HCT116 (cell line): Measurements from ENCODE around the gene ERN1. TPM values are rescaled to one million over a fixed set of nuclear protein-coding genes. Genes with fewer than 3 reads are reported as not detected.

Source experiments
- ATAC-seq: fragments of 200-7000 bp; cut with Tn5 transposase; 2 replicates; pipeline ENCODE4 v1.9.1; 2020; ENCODE audit warnings: mild to moderate bottlenecking, moderate library complexity
- BruUV-seq: library from RNA; stranded (reverse); fragments of 400-500 nt; replicated peaks from 2 replicates; lab custom pipeline; 2021; lab: Mats Ljungman, UMichigan
- CTCF ChIA-PET: fragments of 300-600 bp; sonication (Branson Sonifier 250); formaldehyde crosslinking; loops from one replicate; lab custom pipeline; 2021; ENCODE audit warnings: antibody characterized with exemption; lab: Charles Lee
- POLR2A ChIA-PET: fragments of 300-600, 350-600 bp; sonication (Branson Sonifier 250); formaldehyde crosslinking; loops from one replicate; lab custom pipeline; 2021; ENCODE audit warnings: antibody characterized with exemption; lab: Charles Lee
- RAD21 ChIA-PET, 2 experiments: fragments of 300-600 bp; sonication (Branson Sonifier 250); formaldehyde crosslinking; loops; one replicate each; lab custom pipeline; 2023; ENCODE audit warnings: low total read pairs in 2 of 2; ENCODE audit not compliant: uncharacterized antibody in 2 of 2, unreplicated experiment in 2 of 2, low non-redundant PET in 1 of 2; lab: Charles Lee
- DNase-seq: peaks from one replicate; pipeline ENCODE4 v3.0.0-alpha.2; 2010; ENCODE audit warnings: low read depth, low spot score
- H2AFZ ChIP-seq: fragments of 200-600 bp; shearing (Covaris generic), sonication (generic); 2 replicates; pipeline ENCODE4 v1.6.1; 2017; ENCODE audit warnings: low read depth, mixed run types, mixed read lengths, antibody characterized with exemption, low read length; ENCODE audit not compliant: poor library complexity, severe bottlenecking
- H3K27ac ChIP-seq: 2 replicates; pipeline ENCODE4 v1.5.1; 2012; ENCODE audit warnings: low read depth, low read length
- H3K27me3 ChIP-seq: fragments of 200-600 bp; sonication (generic); 2 replicates; pipeline ENCODE4 v1.6.1; 2016; ENCODE audit warnings: mixed run types, low read length, mixed read lengths; ENCODE audit not compliant: insufficient read depth
- H3K36me3 ChIP-seq, 2 experiments: fragments of 200-500 bp in 1 of 2; fragments of 200-600 bp in 1 of 2; sonication (Bioruptor generic) in 1 of 2; sonication (generic) in 1 of 2; 2 replicates each; pipeline versions ENCODE4 v1.5.1 to v1.6.1; 2014 to 2016; ENCODE audit warnings: low read length in 2 of 2, inconsistent platforms in 1 of 2, mixed read lengths in 1 of 2, mixed run types in 1 of 2; ENCODE audit not compliant: insufficient read depth in 2 of 2, control insufficient read depth in 1 of 2
- H3K4me1 ChIP-seq, 2 experiments: fragments of 200-600 bp in 1 of 2; sonication (generic) in 1 of 2; 2 replicates each; pipeline versions ENCODE4 v1.5.1 to v1.6.1; 2012 to 2017; ENCODE audit warnings: low read length in 2 of 2, inconsistent platforms in 1 of 2, mild to moderate bottlenecking in 1 of 2, mixed read lengths in 1 of 2, mixed run types in 1 of 2, moderate library complexity in 1 of 2; ENCODE audit not compliant: insufficient read depth in 2 of 2, control insufficient read depth in 1 of 2
- H3K4me2 ChIP-seq: fragments of 200-600 bp; sonication (generic); 2 replicates; pipeline ENCODE4 v1.6.1; 2017; ENCODE audit warnings: mixed run types, low read length, mixed read lengths
- H3K4me3 ChIP-seq, 2 experiments: fragments of 200-600 bp in 1 of 2; sonication (generic) in 1 of 2; replicated peaks in 1 of 2; 2 replicates each; pipeline ENCODE4 v1.5.1; 2011 to 2016; ENCODE audit warnings: low read length in 2 of 2, control low read depth in 1 of 2, low read depth in 1 of 2, mild to moderate bottlenecking in 1 of 2, mixed read lengths in 1 of 2, mixed run types in 1 of 2
- H3K79me2 ChIP-seq: fragments of 200-600 bp; sonication (generic); 2 replicates; pipeline ENCODE4 v1.6.1; 2017; ENCODE audit warnings: mild to moderate bottlenecking, mixed run types, low read length, moderate library complexity, mixed read lengths; ENCODE audit not compliant: insufficient read depth
- H3K9ac ChIP-seq: fragments of 200-600 bp; sonication (generic); 2 replicates; pipeline ENCODE4 v1.6.1; 2016; ENCODE audit warnings: low read length, mixed read lengths
- H3K9me2 ChIP-seq: fragments of 200-600 bp; sonication (generic), shearing (Covaris generic); 2 replicates; pipeline ENCODE4 v1.6.1; 2017; ENCODE audit warnings: mixed run types, mild to moderate bottlenecking, moderate library complexity; ENCODE audit not compliant: insufficient read depth
- H3K9me3 ChIP-seq, 2 experiments: fragments of 200-500 bp in 1 of 2; fragments of 200-600 bp in 1 of 2; sonication (Bioruptor generic) in 1 of 2; sonication (generic) in 1 of 2; 2 replicates each; pipeline ENCODE4 v1.6.1; 2014 to 2017; ENCODE audit warnings: low read length in 2 of 2, mixed read lengths in 2 of 2, inconsistent platforms in 1 of 2, low read depth in 1 of 2, mild to moderate bottlenecking in 1 of 2, mixed run types in 1 of 2, moderate library complexity in 1 of 2; ENCODE audit not compliant: control insufficient read depth in 1 of 2, insufficient read depth in 1 of 2
- H4K20me1 ChIP-seq: fragments of 200-600 bp; sonication (generic), shearing (Covaris generic); 2 replicates; pipeline ENCODE4 v1.6.1; 2017; ENCODE audit warnings: mixed run types, mild to moderate bottlenecking, moderate library complexity; ENCODE audit not compliant: insufficient read depth
- CBX3 ChIP-seq: IDR thresholded peaks from 2 replicates; pipeline ENCODE4 v1.6.1; 2012; ENCODE audit warnings: low read depth
- CEBPB ChIP-seq: IDR thresholded peaks from 2 replicates; pipeline ENCODE4 v1.6.1; 2012; ENCODE audit warnings: low read depth
- EGR1 ChIP-seq: IDR thresholded peaks from 2 replicates; pipeline ENCODE4 v1.6.1; 2012; ENCODE audit warnings: low read depth
- ELF1 ChIP-seq: IDR thresholded peaks from 2 replicates; pipeline ENCODE4 v1.6.1; 2012; ENCODE audit warnings: low read depth, borderline replicate concordance
- EZH2 ChIP-seq: fragments of 200-600 bp; sonication (generic); IDR thresholded peaks from 2 replicates; pipeline ENCODE4 v1.6.1; 2017; ENCODE audit warnings: antibody characterized with exemption, mixed run types
- FOSL1 ChIP-seq: IDR thresholded peaks from 2 replicates; pipeline ENCODE4 v1.6.1; 2012; ENCODE audit warnings: low read depth
- JUND ChIP-seq: IDR thresholded peaks from 2 replicates; pipeline ENCODE4 v1.6.1; 2012
- MAX ChIP-seq: IDR thresholded peaks from 2 replicates; pipeline ENCODE4 v1.6.1; 2012
- POLR2A ChIP-seq: IDR thresholded peaks from 2 replicates; pipeline ENCODE4 v1.7.0; 2011; ENCODE audit warnings: borderline replicate concordance; ENCODE audit not compliant: insufficient read depth, insufficient read length; ENCODE audit errors: extremely low read depth
- RAD21 ChIP-seq: IDR thresholded peaks from 2 replicates; pipeline ENCODE4 v1.6.1; 2012; ENCODE audit warnings: low read depth, mild to moderate bottlenecking
- SRF ChIP-seq: IDR thresholded peaks from 2 replicates; pipeline ENCODE4 v1.6.1; 2012; ENCODE audit warnings: low read depth
- TCF7L2 ChIP-seq: IDR thresholded peaks from 2 replicates; pipeline ENCODE4 v1.7.0; 2011; ENCODE audit warnings: borderline replicate concordance, inconsistent platforms; ENCODE audit not compliant: insufficient read depth, insufficient read length; ENCODE audit errors: extremely low read depth
- YY1 ChIP-seq: IDR thresholded peaks from 2 replicates; pipeline ENCODE4 v1.6.1; 2011; ENCODE audit warnings: low read length, low read depth, moderate library complexity, mild to moderate bottlenecking; ENCODE audit not compliant: insufficient replicate concordance; ENCODE audit errors: extremely low read depth
- ZFX ChIP-seq: fragments of 450-650 bp; IDR thresholded peaks from 2 replicates; pipeline ENCODE4 v1.6.1; 2017
- ZNF274 ChIP-seq: fragments of 200-500 bp; sonication (Bioruptor generic); IDR thresholded peaks from 2 replicates; pipeline ENCODE4 v1.6.1; 2014; ENCODE audit warnings: mild to moderate bottlenecking, low read depth, low read length, inconsistent platforms
- intact Hi-C: fragments of 100-400 bp; cut with micrococcal nuclease; formaldehyde crosslinking; loops from 2 replicates; pipeline ENCODE4 v1.10.0; 2022
- total RNA-seq: library from RNA; stranded (reverse); gene quantifications from one replicate; pipeline ENCODE4 v1.2.1, GENCODE V29; 2021; ENCODE audit not compliant: unreplicated experiment
- TF ChIP-seq, protein P1 (sequence below): IDR thresholded peaks from 2 replicates; pipeline ENCODE4 v1.6.1; 2011; ENCODE audit warnings: mild to moderate bottlenecking, low read length, moderate library complexity; ENCODE audit not compliant: insufficient replicate concordance; ENCODE audit errors: extremely low read depth

The ERN1 gene
- total RNA-seq, 1 experiment from 2014 or later = 28.2 TPM

DNA sequence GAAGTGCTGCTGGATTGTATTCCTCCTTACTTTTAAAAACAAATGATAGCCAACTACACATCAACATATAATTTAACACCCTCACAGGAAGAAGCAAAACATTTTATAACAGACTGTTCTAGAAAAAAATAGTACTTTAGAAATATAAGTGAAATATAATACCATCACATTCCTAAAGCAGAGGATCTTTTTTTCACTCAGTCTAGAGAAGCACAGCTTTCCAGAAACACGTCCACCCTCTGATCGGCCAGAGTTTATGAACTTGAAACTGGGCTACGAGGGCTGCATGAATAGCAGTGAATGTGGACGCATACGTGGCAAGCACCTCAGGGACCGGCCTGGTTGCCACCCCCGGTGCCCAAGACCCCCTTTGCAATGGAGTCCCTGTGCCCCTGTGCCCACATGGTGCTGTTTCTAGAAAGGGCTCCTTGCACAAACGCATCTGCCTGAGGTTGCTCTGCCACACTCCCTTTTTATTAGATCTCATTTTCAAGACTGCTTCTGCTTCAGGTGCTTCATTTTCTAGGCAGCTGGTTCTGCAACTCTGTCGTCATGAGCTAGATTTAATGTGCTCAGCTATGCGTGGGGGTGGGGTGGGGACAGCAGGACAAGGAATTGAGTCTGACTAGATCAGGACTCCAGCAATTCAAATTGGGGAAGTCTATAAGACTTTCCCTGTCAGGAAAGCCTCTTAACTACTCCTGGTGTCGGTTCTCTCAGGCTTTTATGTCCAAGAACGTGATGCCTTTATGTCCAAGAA, 29.1 kb upstream of the ERN1 start:
- ChIA-PET RAD21 (no interaction called here), CTCF (no interaction called here), POLR2A (interaction anchor here (2.4 kb wide), 1 partner anchor 13 kb away, joined by 9 read pairs; no protein-coding TSS in a partner anchor)
- H3K4me2 ChIP-seq = no peak overlapping the region
- H3K36me3 ChIP-seq = no peaks in the 10 kb centered on the region
- no peak overlapping the region for H3K9ac ChIP-seq
- TF ChIP-seq MAX = no peak
- TF ChIP-seq ELF1 = no peak
- no peak for TF ChIP-seq EZH2
- TF ChIP-seq TCF7L2 = no peak
- no peak for TF ChIP-seq CBX3
- no peak for TF ChIP-seq ZFX
- no peak for TF ChIP-seq JUND
- no peak for TF ChIP-seq YY1
- no peak for TF ChIP-seq POLR2A
- no peak for TF ChIP-seq SRF
- TF ChIP-seq ZNF274 = no peak
- TF ChIP-seq, protein P1, sequence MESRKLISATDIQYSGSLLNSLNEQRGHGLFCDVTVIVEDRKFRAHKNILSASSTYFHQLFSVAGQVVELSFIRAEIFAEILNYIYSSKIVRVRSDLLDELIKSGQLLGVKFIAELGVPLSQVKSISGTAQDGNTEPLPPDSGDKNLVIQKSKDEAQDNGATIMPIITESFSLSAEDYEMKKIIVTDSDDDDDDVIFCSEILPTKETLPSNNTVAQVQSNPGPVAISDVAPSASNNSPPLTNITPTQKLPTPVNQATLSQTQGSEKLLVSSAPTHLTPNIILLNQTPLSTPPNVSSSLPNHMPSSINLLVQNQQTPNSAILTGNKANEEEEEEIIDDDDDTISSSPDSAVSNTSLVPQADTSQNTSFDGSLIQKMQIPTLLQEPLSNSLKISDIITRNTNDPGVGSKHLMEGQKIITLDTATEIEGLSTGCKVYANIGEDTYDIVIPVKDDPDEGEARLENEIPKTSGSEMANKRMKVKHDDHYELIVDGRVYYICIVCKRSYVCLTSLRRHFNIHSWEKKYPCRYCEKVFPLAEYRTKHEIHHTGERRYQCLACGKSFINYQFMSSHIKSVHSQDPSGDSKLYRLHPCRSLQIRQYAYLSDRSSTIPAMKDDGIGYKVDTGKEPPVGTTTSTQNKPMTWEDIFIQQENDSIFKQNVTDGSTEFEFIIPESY = no peak
- TF ChIP-seq EGR1 = no peak
- no peak for TF ChIP-seq CEBPB
- TF ChIP-seq FOSL1 = no peak
- no peak for TF ChIP-seq RAD21
- BruUV-seq = no TSS peak
- no peaks in the 10 kb centered on the region for H3K9me3 ChIP-seq
- peaks cover 7 to 15% of the 10 kb centered on the region in 2 experiments; a peak in 2 of 4 replicates for H3K4me1 ChIP-seq
- no peak overlapping the region for H3K27ac ChIP-seq
- H2AFZ ChIP-seq = no peak overlapping the region
- H3K4me3 ChIP-seq = no peak overlapping the region
- DNase-seq (no peak), ATAC-seq (no peak)
- intact Hi-C loops = no loop called here
- H4K20me1 ChIP-seq = no peaks in the 10 kb centered on the region
- H3K79me2 ChIP-seq = no peaks in the 10 kb centered on the region
- no peaks in the 10 kb centered on the region for H3K9me2 ChIP-seq
- no peaks in the 10 kb centered on the region for H3K27me3 ChIP-seq
